Activated CD8-positive, alpha-beta T cell treated with anti-CD3 and anti-CD28 coated beads, Interleukin-2, amount 10 ng/mL, durations not matched to agents 7 days and 5 days (primary cell): ENCODE data around the gene SLC38A1. TPM values are rescaled to one million over a fixed set of nuclear protein-coding genes. Genes with fewer than 3 reads are reported as not detected.

Experiments
- ATAC-seq: fragments of 150-1000 bp; cut with Tn5 transposase; one replicate; pipeline ENCODE4 v1.10.0; 2021; ENCODE audit warnings: moderate library complexity
- CTCF ChIA-PET: fragments of 350-600 bp; sonication (Branson Sonifier 250); formaldehyde crosslinking; loops from one replicate; lab custom pipeline; 2021; ENCODE audit warnings: antibody characterized with exemption; lab: Charles Lee
- POLR2A ChIA-PET: fragments of 350-600 bp; sonication (Branson Sonifier 250); formaldehyde crosslinking; loops from one replicate; lab custom pipeline; 2021; ENCODE audit warnings: antibody characterized with exemption; lab: Charles Lee
- DNase-seq: peaks from one replicate; pipeline ENCODE4 v3.0.0-alpha.2; 2020
- H3K27ac Mint-ChIP-seq: one replicate; pipeline ENCODE4 v1.8.0; 2021; ENCODE audit warnings: mild to moderate bottlenecking, mixed read lengths
- H3K27me3 Mint-ChIP-seq: one replicate; pipeline ENCODE4 v1.8.0; 2021; ENCODE audit warnings: low read depth, mixed read lengths
- H3K36me3 Mint-ChIP-seq: one replicate; pipeline ENCODE4 v1.8.0; 2021; ENCODE audit warnings: low read depth, mixed read lengths
- H3K4me1 Mint-ChIP-seq: one replicate; pipeline ENCODE4 v1.8.0; 2021; ENCODE audit warnings: low read depth, mixed read lengths
- H3K4me3 Mint-ChIP-seq: one replicate; pipeline ENCODE4 v1.8.0; 2021; ENCODE audit warnings: mild to moderate bottlenecking, mixed read lengths
- H3K9me3 Mint-ChIP-seq: one replicate; pipeline ENCODE4 v1.8.0; 2022; ENCODE audit warnings: mixed read lengths; ENCODE audit not compliant: insufficient read depth
- total RNA-seq, 2 experiments: library from RNA; stranded (reverse); gene quantifications; one replicate each; pipeline ENCODE4 v1.2.3, GENCODE V29; 2021

The SLC38A1 gene
- total RNA-seq, 2 experiments from 2014 or later, result 162 to 168 TPM

GRCh38 chr12:46218322-46219095 is 50.3 kb downstream of the SLC38A1 start:
- no peak for ATAC-seq

DNA sequence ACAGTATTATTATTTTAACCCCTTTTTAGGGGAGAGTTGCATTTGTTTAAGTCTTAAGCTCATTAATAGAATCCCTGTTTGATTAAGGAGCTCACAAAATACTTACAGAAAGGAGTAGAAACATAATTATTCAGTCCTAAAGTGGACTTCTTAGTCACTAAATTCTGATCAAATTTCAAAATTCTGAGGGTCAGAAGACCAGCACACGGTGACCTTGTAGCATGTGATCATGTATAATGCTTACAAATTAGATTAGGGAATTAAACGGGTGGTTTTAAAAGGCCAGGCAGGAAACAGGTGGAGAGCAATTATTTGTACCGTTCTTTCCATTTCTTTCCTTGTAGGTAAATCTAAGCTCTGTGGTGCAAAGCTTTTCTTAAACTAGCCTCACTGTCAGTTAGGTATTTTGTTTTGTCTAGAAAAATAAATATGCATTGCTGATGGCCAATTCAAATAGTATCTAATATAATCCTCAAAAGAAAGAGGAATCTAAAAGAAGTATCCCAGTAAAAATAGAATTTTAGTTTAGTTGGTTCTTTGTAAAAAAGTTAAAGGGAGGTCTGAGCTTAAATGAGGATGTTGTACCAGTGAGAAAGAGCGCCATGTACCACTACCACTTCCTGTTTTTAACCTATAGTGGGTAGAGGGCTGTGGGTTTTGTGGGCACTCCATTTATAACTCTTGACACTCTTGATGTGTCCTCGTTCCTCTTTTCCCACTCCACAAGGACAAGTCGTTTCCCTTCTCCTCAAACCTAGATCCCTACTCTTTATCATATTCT is 51.1 kb downstream of the SLC38A1 start:
- peak overlapping the region; percentile 61 for H3K4me3 Mint-ChIP-seq
- H3K27me3 Mint-ChIP-seq, result no peaks in the 10 kb centered on the region
- H3K36me3 Mint-ChIP-seq, result peaks cover 86% of the 10 kb centered on the region
- ChIA-PET CTCF (interaction anchor here (0.8 to 4.2 kb wide), 11 partner anchors 8 to 305 kb away, joined by 3 to 31 read pairs (median 4); partner anchors contain the start of gene SLC38A1), POLR2A (interaction anchor here (1.3 to 15.1 kb wide), 6 partner anchors 9 to 1595 kb away, joined by 3 to 345 read pairs (median 8); partner anchors contain the start of gene SLC38A1)
- DNase-seq (peak; percentile 82), ATAC-seq (peak; percentile 8)
- H3K27ac Mint-ChIP-seq, result peak overlapping the region; percentile 84
- H3K4me1 Mint-ChIP-seq, result peaks cover 95% of the 10 kb centered on the region
- H3K9me3 Mint-ChIP-seq, result no peaks in the 10 kb centered on the region

More at GRCh38 chr12:46218322-46219095, 50.3 kb downstream of the SLC38A1 start:
- Mint-ChIP-seq H3K27me3 (no peaks in the 10 kb centered on the region), H3K36me3 (peaks cover 86% of the 10 kb centered on the region), H3K27ac (peak overlapping the region; percentile 84), H3K4me1 (peaks cover 95% of the 10 kb centered on the region), H3K4me3 (peak overlapping the region; percentile 61), H3K9me3 (no peaks in the 10 kb centered on the region)
- POLR2A ChIA-PET, result interaction anchor here (0.6 to 15.1 kb wide), 9 partner anchors 10 to 1594 kb away, joined by 3 to 345 read pairs (median 5); partner anchors contain the start of gene SLC38A1
- DNase-seq, result no peak
- CTCF ChIA-PET, result interaction anchor here (0.8 to 4.2 kb wide), 8 partner anchors 10 to 304 kb away, joined by 3 to 31 read pairs (median 5); partner anchors contain the start of gene SLC38A1

DNA sequence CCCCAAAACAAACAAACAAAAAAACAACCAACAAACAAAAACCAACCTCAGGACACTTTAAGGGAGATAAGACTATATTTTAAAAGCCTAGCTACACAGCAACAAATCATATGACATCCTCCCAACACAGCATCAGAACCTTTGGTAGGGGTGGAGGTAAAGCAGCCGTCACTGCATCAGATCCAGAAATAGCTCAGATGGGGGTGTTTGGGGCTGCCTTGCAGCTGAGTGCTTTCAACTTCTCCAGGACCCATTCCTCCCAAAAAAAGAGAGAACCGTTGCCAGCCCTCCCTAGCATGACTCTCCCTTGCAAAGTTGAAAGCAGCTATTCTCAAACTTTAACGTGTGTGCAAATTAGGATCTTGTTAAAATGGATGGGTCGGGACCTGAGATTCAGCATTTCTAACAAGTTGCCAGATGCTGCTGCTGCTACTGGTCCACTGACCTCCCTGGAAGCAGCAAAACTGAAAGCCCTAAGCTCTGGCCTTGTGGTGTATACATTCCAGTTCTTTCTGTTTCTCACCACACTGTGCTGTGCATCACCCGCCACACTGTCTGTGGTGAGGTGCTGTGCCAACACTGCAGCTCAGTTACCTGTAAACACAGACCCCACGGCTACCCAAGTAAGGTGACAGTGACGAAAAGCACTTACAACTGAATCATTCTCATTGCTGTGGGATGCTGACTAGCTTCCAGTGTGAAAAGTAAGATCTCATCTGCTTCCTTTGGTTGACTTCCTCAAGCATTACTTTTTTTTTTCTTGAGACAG is 54.0 kb downstream of the SLC38A1 start:
- Mint-ChIP-seq H3K36me3 (peaks cover 85% of the 10 kb centered on the region), H3K4me1 (peaks cover 95% of the 10 kb centered on the region), H3K27me3 (no peaks in the 10 kb centered on the region), H3K4me3 (peak overlapping the region; percentile 39), H3K9me3 (no peaks in the 10 kb centered on the region), H3K27ac (peak overlapping the region; percentile 85)
- ChIA-PET POLR2A (interaction anchor here (0.5 to 15.1 kb wide), 22 partner anchors 8 to 1175 kb away, joined by 3 to 345 read pairs (median 4); partner anchors contain the start of genes SCAF11, SLC38A1 and SLC38A2), CTCF (interaction anchor here (0.6 to 4.2 kb wide), 9 partner anchors 9 to 90 kb away, joined by 3 to 31 read pairs (median 4); partner anchors contain the start of gene SLC38A1)
- DNase-seq (peak; percentile 90), ATAC-seq (peak; percentile 74)

DNA sequence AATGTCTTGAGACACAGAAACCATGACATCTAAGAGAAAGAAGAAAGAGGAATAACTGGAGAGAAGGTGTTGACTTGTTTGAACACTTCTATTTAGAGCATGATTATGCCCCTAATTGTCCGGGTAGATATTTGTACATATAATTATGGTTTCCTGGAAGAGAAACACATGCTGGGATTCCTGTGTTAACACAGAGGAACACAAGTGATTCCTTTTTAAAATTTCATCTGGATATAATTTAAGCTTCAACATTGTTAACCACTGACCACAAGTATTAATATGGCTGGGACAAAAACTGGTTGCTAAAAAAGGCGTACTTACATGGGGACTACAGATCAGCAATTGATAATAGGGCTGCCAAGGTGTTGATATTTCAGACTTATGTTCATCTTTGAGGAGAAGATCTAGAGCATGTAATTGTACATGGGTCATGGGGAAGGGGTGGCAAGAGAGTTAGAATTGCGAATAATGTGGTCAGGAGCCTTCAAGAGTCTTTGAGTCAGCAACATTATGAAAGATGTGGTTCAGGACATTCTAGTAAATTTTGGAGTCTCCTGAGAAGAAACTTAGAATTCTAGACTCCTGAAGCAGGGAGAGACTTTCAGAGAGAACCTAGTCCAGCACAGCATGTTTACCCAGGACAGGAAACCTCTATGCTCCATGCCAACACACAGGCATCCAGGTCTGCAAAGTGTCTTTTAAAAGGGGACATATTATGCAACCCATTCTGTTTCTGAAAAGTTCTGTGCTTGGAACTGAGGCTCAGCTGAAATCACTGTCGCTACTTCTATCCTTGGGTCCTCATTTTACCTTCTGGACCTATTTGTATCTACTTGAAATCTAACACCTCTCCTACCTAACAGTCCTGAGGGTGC is 56.5 kb downstream of the SLC38A1 start:
- DNase-seq (no peak), ATAC-seq (no peak)
- H3K9me3 Mint-ChIP-seq, result no peaks in the 10 kb centered on the region
- H3K36me3 Mint-ChIP-seq, result peaks cover 80% of the 10 kb centered on the region
- ChIA-PET CTCF (interaction anchor here (1.0 to 1.4 kb wide), 2 partner anchors 54 to 90 kb away, joined by 3 to 4 read pairs; no protein-coding TSS in a partner anchor), POLR2A (interaction anchor here (15.1 kb wide), 1 partner anchor 57 kb away, joined by 345 read pairs; the partner anchor contains the start of gene SLC38A1)
- no peaks in the 10 kb centered on the region for H3K27me3 Mint-ChIP-seq
- H3K4me1 Mint-ChIP-seq, result peaks cover 87% of the 10 kb centered on the region
- no peak overlapping the region for H3K4me3 Mint-ChIP-seq
- H3K27ac Mint-ChIP-seq, result peak overlapping the region; percentile 21

- DNase-seq (no peak), ATAC-seq (no peak)
- peaks cover 84% of the 10 kb centered on the region for H3K4me1 Mint-ChIP-seq
- ChIA-PET POLR2A (interaction anchor here (4.3 kb wide), 1 partner anchor 58 kb away, joined by 44 read pairs; the partner anchor contains the start of gene SLC38A1), CTCF (no interaction called here)
- H3K4me3 Mint-ChIP-seq, result peak overlapping the region; percentile 34
- no peaks in the 10 kb centered on the region for H3K9me3 Mint-ChIP-seq
- peaks cover 83% of the 10 kb centered on the region for H3K36me3 Mint-ChIP-seq
- H3K27me3 Mint-ChIP-seq, result no peaks in the 10 kb centered on the region
- H3K27ac Mint-ChIP-seq, result peak overlapping the region; percentile 87
Measured at GRCh38 chr12:46210873-46211439, 57.9 kb downstream of the SLC38A1 start.

DNA sequence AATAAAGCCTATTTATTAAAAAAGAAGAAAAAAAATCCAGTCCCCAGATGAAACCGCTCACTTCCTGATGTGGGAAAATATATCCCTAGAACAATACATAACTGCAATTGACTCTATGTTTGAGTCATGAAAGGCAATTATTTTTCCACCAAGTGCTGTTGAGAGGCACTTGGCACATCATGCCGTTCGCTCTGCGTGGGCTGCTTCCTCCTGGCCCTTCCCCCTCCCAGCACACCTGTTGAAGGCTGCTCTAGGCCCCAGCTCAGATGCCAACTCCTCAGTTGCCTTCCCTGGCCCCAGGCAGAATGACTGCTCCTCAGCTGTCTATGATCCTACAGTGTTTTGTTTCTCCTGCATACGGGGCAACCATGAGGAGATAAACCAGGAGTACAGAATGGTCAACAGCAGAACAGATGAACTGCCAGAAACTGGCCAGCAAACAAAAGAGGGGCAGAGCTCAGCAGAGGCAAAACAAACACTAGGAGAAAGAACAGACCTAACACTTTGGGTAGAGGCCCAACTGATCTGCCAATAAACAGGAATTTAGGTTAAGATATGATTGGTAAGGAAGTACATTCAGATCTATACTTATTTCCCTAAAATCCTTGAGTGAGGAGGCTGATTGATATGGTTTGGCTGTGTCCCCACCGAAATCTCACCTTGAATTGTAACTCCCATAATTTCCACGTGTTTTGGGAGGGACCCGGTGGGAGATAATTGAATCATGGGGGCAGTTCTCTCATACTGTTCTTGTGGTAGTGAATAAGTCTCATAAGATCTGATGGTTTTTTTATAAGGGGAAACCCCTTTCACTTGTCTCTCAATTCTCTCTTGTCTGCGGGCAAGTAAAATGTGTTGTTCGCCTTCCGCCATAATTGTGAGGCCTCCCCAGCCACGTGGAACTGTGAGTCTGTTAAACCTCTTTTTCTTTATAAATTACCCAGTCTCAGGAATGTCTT is 58.6 kb downstream of the SLC38A1 start:
- CTCF ChIA-PET, result interaction anchor here (2.1 kb wide), 1 partner anchor 60 kb away, joined by 9 read pairs; the partner anchor contains the start of gene SLC38A1
- H3K4me3 Mint-ChIP-seq, result peak overlapping the region; percentile 34
- H3K27me3 Mint-ChIP-seq, result no peaks in the 10 kb centered on the region
- peaks cover 77% of the 10 kb centered on the region for H3K4me1 Mint-ChIP-seq
- H3K9me3 Mint-ChIP-seq, result no peaks in the 10 kb centered on the region
- peaks cover 86% of the 10 kb centered on the region for H3K36me3 Mint-ChIP-seq
- peak; percentile 48 for DNase-seq
- POLR2A ChIA-PET, result interaction anchor here (0.5 to 4.3 kb wide), 5 partner anchors 8 to 59 kb away, joined by 4 to 44 read pairs (median 4); partner anchors contain the start of gene SLC38A1
- H3K27ac Mint-ChIP-seq, result peak overlapping the region; percentile 87
- ATAC-seq, result peak; percentile 42

- DNase-seq (no peak), ATAC-seq (no peak)
- CTCF ChIA-PET, result interaction anchor here (0.6 to 2.1 kb wide), 4 partner anchors 9 to 340 kb away, joined by 3 to 9 read pairs (median 4); partner anchors contain the start of gene SLC38A1
- peak overlapping the region; percentile 87 for H3K27ac Mint-ChIP-seq
- peaks cover 70% of the 10 kb centered on the region for H3K4me1 Mint-ChIP-seq
- POLR2A ChIA-PET, result interaction anchor here (0.6 to 4.3 kb wide), 5 partner anchors 8 to 159 kb away, joined by 3 to 44 read pairs (median 4); partner anchors contain the start of gene SLC38A1
- no peaks in the 10 kb centered on the region for H3K27me3 Mint-ChIP-seq
- H3K9me3 Mint-ChIP-seq, result no peaks in the 10 kb centered on the region
- H3K36me3 Mint-ChIP-seq, result peaks cover 87% of the 10 kb centered on the region
- H3K4me3 Mint-ChIP-seq, result no peak overlapping the region
Measured at GRCh38 chr12:46209170-46209569, 59.7 kb downstream of the SLC38A1 start.

GRCh38 chr12:46208370-46208769 is 60.5 kb downstream of the SLC38A1 start:
- no peak overlapping the region for H3K27ac Mint-ChIP-seq
- peaks cover 62% of the 10 kb centered on the region for H3K4me1 Mint-ChIP-seq
- H3K36me3 Mint-ChIP-seq, result peaks cover 88% of the 10 kb centered on the region
- H3K9me3 Mint-ChIP-seq, result no peaks in the 10 kb centered on the region
- H3K4me3 Mint-ChIP-seq, result no peak overlapping the region
- ChIA-PET POLR2A (interaction anchor here (0.8 to 4.3 kb wide), 3 partner anchors 10 to 61 kb away, joined by 3 to 44 read pairs (median 6); partner anchors contain the start of gene SLC38A1), CTCF (interaction anchor here (0.8 to 2.1 kb wide), 6 partner anchors 8 to 95 kb away, joined by 4 to 9 read pairs (median 4); partner anchors contain the start of gene SLC38A1)
- ATAC-seq, result no peak
- no peak for DNase-seq
- H3K27me3 Mint-ChIP-seq, result no peaks in the 10 kb centered on the region
